ENCODE data around the gene PEX5L. TPM values are rescaled to one million over a fixed set of nuclear protein-coding genes. Genes with fewer than 3 reads are reported as not detected.

PEX5L gene
- total and polyA plus RNA-seq, 3 donors from 2014 or later, result 6.3 to 7.3 (median 6.6) TPM

DNA sequence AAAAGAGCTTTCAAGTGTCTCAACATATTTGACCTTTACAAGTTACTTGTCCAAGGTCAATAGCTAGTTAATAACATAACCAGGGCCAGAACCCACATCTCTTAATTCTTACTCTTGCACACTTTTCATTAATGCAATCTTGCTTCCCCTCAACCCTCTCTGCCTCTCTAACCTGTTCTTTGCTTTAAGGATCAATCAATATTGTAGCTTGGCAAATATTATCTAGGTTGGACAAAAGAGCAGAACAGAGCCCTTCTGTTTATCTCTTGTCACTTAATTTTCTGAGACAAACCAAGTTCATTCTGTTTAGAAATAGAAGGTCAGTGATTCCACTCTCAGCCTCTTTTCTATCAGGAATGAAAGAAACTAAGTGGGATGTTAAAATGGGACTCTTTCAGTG lies 203.4 kb downstream of the PEX5L start:
- intact Hi-C loops (cut with DNase I; ENCODE audit: low total_unique reads), result no loop called here
- no peak for DNase-seq

DNA sequence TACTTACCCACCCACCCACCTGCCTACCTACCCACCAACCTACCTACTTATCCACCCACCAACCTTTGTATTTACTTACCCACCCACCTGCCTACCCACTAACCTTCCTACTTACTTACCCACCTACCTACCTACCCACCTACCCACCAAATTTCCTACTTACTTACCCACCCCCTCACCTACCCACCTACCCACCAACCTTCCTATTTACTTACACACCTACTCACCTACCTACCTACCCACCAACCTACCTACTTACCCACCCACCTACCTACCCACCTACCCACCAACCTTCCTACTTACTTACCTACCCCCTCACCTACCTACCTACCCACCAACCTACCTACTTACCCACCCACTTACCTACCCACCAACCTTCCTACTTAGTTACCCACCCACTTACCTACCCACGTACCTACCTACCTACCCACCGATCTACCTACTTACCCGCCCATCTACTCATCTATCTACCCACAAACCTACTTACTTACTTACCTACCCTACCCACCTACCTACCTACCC lies 204.3 kb downstream of the PEX5L start:
- Histone ChIP-seq H3K4me3 (no peak overlapping the region), H3K27ac (no peak overlapping the region), H3K36me3 (ENCODE audit: low read depth, missing control alignments) (no peaks in the 10 kb centered on the region), H3K9me3 (no peaks in the 10 kb centered on the region), H3K4me1 (no peaks in the 10 kb centered on the region), H3K27me3 (no peaks in the 10 kb centered on the region)
- no peak for DNase-seq
- intact Hi-C loops (cut with DNase I; ENCODE audit: low total_unique reads), result no loop called here
- 88 to 97% methylated on average over 3 of the region's 3 CpGs for WGBS, 2 donors
- TF ChIP-seq, protein P1, sequence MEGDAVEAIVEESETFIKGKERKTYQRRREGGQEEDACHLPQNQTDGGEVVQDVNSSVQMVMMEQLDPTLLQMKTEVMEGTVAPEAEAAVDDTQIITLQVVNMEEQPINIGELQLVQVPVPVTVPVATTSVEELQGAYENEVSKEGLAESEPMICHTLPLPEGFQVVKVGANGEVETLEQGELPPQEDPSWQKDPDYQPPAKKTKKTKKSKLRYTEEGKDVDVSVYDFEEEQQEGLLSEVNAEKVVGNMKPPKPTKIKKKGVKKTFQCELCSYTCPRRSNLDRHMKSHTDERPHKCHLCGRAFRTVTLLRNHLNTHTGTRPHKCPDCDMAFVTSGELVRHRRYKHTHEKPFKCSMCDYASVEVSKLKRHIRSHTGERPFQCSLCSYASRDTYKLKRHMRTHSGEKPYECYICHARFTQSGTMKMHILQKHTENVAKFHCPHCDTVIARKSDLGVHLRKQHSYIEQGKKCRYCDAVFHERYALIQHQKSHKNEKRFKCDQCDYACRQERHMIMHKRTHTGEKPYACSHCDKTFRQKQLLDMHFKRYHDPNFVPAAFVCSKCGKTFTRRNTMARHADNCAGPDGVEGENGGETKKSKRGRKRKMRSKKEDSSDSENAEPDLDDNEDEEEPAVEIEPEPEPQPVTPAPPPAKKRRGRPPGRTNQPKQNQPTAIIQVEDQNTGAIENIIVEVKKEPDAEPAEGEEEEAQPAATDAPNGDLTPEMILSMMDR (IDR thresholded peaks at IDR 0.05), result no peak
- no peak for TF ChIP-seq POLR2A (IDR thresholded peaks at IDR 0.05)

More for the DNA sequence above, 203.4 kb downstream of the PEX5L start:
- no peak overlapping the region for H3K4me3 ChIP-seq
- H3K4me1 ChIP-seq, result no peaks in the 10 kb centered on the region
- H3K27me3 ChIP-seq, result no peaks in the 10 kb centered on the region
- H3K9me3 ChIP-seq, result no peaks in the 10 kb centered on the region
- H3K36me3 ChIP-seq (ENCODE audit: low read depth, missing control alignments), result no peaks in the 10 kb centered on the region
- H3K27ac ChIP-seq, result no peak overlapping the region
- TF ChIP-seq POLR2A (IDR thresholded peaks at IDR 0.05), result no peak
- TF ChIP-seq, protein P1 (IDR thresholded peaks at IDR 0.05), result no peak

DNA sequence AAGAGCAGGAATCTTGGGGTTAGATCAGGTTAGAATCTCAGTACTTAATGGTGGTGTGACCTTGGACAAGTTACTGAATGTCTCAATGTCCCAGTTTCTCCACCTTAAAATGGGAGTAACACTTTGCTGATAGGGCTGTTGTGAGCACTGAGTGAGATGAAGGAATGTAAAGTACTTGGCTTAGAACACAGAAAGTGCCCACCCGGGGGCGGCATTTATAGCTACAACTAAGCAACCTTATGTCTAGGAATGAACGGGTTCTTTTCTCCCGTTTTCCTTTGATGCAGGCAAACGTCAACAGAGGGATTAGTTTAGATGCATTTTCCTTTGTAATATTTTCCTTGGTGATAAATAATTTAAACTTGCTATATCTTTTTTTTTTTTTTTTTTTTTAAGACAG lies 207.3 kb downstream of the PEX5L start:
- WGBS, 2 donors, result 21 to 52% methylated on average over 5 of the region's 5 CpGs
- TF ChIP-seq, protein P1 (IDR thresholded peaks at IDR 0.05), result no peak
- no peak for TF ChIP-seq POLR2A (IDR thresholded peaks at IDR 0.05)

DNA sequence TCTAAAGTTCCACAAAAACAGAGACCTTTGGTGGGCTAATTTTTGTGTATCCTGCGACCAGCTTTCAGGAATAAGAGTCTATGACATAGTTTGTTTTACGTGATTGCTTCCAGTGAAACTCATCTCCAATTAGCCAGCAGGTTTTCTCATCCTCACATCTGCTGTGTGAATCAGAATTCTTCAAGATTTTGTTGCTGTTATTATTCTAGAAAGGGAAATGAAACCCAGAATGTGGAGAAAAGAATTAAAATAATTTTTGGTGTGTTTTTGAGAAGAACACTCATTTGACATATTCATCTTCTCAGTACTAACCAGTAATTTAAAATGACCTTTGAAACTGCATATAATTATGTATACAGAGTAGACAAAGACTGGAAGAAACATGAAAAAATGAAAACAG lies 208.0 kb downstream of the PEX5L start:
- H3K9me3 ChIP-seq, result no peaks in the 10 kb centered on the region
- TF ChIP-seq POLR2A (IDR thresholded peaks at IDR 0.05), result no peak
- TF ChIP-seq, protein P1 (IDR thresholded peaks at IDR 0.05), result no peak
- H3K27ac ChIP-seq, result no peak overlapping the region
- H3K27me3 ChIP-seq, result no peaks in the 10 kb centered on the region
- no peaks in the 10 kb centered on the region for H3K36me3 ChIP-seq (ENCODE audit: low read depth, missing control alignments)
- no peak overlapping the region for H3K4me3 ChIP-seq
- DNase-seq, result no peak
- WGBS, 2 donors, result 80 to 83% methylated on average over 2 of the region's 2 CpGs
- intact Hi-C loops (cut with DNase I; ENCODE audit: low total_unique reads), result no loop called here
- H3K4me1 ChIP-seq, result no peaks in the 10 kb centered on the region

More for the DNA sequence above, 207.3 kb downstream of the PEX5L start:
- Histone ChIP-seq H3K27ac (no peak overlapping the region), H3K4me1 (no peaks in the 10 kb centered on the region), H3K4me3 (no peak overlapping the region), H3K9me3 (no peaks in the 10 kb centered on the region), H3K36me3 (ENCODE audit: low read depth, missing control alignments) (no peaks in the 10 kb centered on the region), H3K27me3 (no peaks in the 10 kb centered on the region)
- intact Hi-C loops (cut with DNase I; ENCODE audit: low total_unique reads), result no loop called here
- peak; percentile 42 for DNase-seq

DNA sequence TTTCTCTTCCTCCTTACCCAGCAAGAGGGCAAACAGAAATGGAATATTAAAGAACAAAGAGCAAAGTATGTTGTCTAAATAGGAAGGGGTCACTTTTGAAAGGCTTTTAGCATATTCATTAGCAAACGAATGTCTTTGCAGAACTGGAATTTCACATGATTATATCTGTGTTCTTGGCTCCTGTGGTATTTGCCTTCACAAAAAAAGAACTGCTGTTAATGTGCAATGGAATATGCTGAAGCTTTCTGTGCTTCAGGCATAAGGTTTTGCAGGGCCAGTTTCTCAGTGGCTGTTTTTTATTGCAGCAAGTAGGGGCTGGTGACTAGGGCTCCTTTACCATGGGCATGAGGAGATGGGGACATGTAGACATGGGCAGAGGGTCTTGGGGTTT lies 210.5 kb downstream of the PEX5L start:
- intact Hi-C loops (cut with DNase I; ENCODE audit: low total_unique reads), result no loop called here
- Histone ChIP-seq H3K9me3 (no peaks in the 10 kb centered on the region), H3K4me1 (no peaks in the 10 kb centered on the region), H3K27ac (no peak overlapping the region), H3K36me3 (ENCODE audit: low read depth, missing control alignments) (no peaks in the 10 kb centered on the region), H3K27me3 (no peaks in the 10 kb centered on the region), H3K4me3 (no peak overlapping the region)
- no peak for TF ChIP-seq POLR2A (IDR thresholded peaks at IDR 0.05)
- TF ChIP-seq, protein P1 (IDR thresholded peaks at IDR 0.05), result no peak
- DNase-seq, result no peak
- WGBS, 2 donors, result 14 to 24% methylated on average over 1 of the region's 1 CpG
